Chondrocyte (in vitro differentiated cells): ENCODE results near the gene OAS2. TPM values are rescaled to one million over a fixed set of nuclear protein-coding genes. Genes with fewer than 3 reads are reported as not detected.

Experiments
- DNase-seq: peaks from one replicate; pipeline ENCODE4 v3.0.0; 2021; ENCODE audit warnings: mixed read lengths, low spot score
- H3K27ac Mint-ChIP-seq: one replicate; pipeline ENCODE4 v1.8.0; 2021; ENCODE audit warnings: mild to moderate bottlenecking, moderate library complexity, mixed read lengths; ENCODE audit not compliant: unreplicated experiment
- H3K27me3 Mint-ChIP-seq: 2 replicates; pipeline ENCODE4 v1.8.0; 2021; ENCODE audit warnings: low read depth, mixed read lengths
- H3K36me3 Mint-ChIP-seq: 2 replicates; pipeline ENCODE4 v1.8.0; 2021; ENCODE audit warnings: low read depth, mixed read lengths
- H3K4me1 Mint-ChIP-seq: 2 replicates; pipeline ENCODE4 v1.8.0; 2021; ENCODE audit warnings: low read depth, mild to moderate bottlenecking, mixed read lengths
- H3K4me3 Mint-ChIP-seq: one replicate; pipeline ENCODE4 v1.8.0; 2021; ENCODE audit warnings: mild to moderate bottlenecking, moderate library complexity, mixed read lengths; ENCODE audit not compliant: unreplicated experiment
- H3K9me3 Mint-ChIP-seq: 2 replicates; pipeline ENCODE4 v1.8.0; 2021; ENCODE audit warnings: low read depth, mixed read lengths
- total RNA-seq: library from RNA; stranded (reverse); gene quantifications from 3 replicates; pipeline ENCODE4 v1.2.1, GENCODE V29; 2021
- TF ChIP-seq, protein P1 (sequence below): fragments of 200-600 bp; sonication (generic); IDR thresholded peaks from 2 replicates; pipeline ENCODE4 v1.5.0; 2021; ENCODE audit warnings: antibody characterized with exemption, mild to moderate bottlenecking, moderate library complexity

The OAS2 gene
- total RNA-seq, 1 donor from 2014 or later: 0.07 TPM

DNA sequence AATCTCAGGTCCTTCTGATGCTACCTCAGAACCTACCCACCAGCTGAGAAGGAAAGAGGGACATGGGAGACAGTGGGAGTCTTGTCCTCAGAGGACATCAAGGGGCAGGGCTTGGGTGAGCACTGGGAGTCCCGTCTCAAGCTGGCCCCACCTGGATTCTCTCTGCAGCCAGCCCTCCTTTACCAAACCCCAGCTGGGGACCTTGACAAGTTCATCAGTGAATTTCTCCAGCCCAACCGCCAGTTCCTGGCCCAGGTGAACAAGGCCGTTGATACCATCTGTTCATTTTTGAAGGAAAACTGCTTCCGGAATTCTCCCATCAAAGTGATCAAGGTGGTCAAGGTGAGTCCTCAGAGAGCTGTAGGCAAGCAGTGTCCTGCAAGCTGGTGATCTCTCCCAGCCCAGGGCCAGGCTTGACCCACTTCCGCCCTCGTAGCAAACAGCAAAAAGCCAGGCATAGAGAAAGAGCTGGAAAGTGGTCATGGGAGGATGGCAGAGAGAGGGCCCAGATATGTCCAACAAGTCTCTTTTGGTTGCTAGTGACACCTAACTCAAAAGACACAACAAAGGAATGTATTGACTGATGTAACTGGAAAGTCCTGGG lies 14.2 kb upstream of the OAS2 start:
- no peak overlapping the region for H3K4me3 Mint-ChIP-seq
- DNase-seq: no peak
- no peaks in the 10 kb centered on the region for H3K27me3 Mint-ChIP-seq
- H3K36me3 Mint-ChIP-seq: no peaks in the 10 kb centered on the region
- H3K27ac Mint-ChIP-seq: no peak overlapping the region
- peaks cover 9% of the 10 kb centered on the region for H3K9me3 Mint-ChIP-seq
- TF ChIP-seq, protein P1, sequence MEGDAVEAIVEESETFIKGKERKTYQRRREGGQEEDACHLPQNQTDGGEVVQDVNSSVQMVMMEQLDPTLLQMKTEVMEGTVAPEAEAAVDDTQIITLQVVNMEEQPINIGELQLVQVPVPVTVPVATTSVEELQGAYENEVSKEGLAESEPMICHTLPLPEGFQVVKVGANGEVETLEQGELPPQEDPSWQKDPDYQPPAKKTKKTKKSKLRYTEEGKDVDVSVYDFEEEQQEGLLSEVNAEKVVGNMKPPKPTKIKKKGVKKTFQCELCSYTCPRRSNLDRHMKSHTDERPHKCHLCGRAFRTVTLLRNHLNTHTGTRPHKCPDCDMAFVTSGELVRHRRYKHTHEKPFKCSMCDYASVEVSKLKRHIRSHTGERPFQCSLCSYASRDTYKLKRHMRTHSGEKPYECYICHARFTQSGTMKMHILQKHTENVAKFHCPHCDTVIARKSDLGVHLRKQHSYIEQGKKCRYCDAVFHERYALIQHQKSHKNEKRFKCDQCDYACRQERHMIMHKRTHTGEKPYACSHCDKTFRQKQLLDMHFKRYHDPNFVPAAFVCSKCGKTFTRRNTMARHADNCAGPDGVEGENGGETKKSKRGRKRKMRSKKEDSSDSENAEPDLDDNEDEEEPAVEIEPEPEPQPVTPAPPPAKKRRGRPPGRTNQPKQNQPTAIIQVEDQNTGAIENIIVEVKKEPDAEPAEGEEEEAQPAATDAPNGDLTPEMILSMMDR: no peak
- no peaks in the 10 kb centered on the region for H3K4me1 Mint-ChIP-seq

DNA sequence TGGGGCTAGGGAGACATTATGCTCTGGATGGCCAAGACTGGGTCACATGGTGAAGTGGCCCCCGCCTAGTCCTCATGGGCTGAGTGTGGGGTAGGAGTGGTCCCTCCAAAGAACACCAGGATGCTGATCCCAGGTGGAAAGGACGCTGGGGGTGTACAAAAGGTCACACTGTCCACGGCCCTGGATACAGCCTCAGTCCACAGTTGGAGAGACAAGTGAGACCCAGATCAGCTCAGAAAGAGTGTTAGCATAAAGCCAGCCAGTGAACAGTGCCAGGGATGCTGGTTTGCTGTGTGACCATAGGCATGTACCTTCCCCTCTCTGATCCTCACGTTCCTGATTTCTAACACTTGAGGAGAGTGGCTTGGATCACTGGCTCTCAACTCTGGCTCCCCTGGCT lies 13.4 kb upstream of the OAS2 start:
- no peak overlapping the region for H3K27ac Mint-ChIP-seq
- H3K4me1 Mint-ChIP-seq: no peaks in the 10 kb centered on the region
- no peak overlapping the region for H3K4me3 Mint-ChIP-seq
- H3K9me3 Mint-ChIP-seq: peaks cover 1% of the 10 kb centered on the region
- H3K36me3 Mint-ChIP-seq: no peaks in the 10 kb centered on the region
- H3K27me3 Mint-ChIP-seq: no peaks in the 10 kb centered on the region
- no peak for DNase-seq
- TF ChIP-seq, protein P1: no peak

DNA sequence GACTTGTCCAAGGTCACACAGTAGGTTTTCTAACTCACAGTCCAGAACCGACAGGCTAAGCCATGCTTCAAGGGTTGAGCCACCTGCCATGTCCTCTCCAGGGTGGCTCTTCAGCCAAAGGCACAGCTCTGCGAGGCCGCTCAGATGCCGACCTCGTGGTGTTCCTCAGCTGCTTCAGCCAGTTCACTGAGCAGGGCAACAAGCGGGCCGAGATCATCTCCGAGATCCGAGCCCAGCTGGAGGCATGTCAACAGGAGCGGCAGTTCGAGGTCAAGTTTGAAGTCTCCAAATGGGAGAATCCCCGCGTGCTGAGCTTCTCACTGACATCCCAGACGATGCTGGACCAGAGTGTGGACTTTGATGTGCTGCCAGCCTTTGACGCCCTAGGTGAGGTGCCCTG lies 12.7 kb upstream of the OAS2 start:
- Mint-ChIP-seq H3K36me3 (no peaks in the 10 kb centered on the region), H3K27ac (no peak overlapping the region), H3K9me3 (no peaks in the 10 kb centered on the region), H3K27me3 (no peaks in the 10 kb centered on the region), H3K4me3 (no peak overlapping the region), H3K4me1 (no peaks in the 10 kb centered on the region)
- TF ChIP-seq, protein P1: no peak
- DNase-seq: no peak

DNA sequence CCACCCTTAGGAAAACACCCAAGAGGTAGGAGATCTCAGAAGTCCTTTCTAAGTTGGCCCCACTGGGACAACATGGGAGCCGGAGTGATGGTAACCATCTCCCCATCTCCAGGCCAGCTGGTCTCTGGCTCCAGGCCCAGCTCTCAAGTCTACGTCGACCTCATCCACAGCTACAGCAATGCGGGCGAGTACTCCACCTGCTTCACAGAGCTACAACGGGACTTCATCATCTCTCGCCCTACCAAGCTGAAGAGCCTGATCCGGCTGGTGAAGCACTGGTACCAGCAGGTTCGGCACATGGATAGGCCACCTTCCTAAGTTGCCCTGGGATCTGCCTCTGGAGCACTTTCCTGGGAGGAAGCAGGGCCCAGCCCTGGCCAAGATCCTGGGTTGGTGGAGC lies 11.0 kb upstream of the OAS2 start:
- Mint-ChIP-seq H3K27ac (no peak overlapping the region), H3K27me3 (no peaks in the 10 kb centered on the region), H3K9me3 (no peaks in the 10 kb centered on the region), H3K4me3 (no peak overlapping the region), H3K36me3 (no peaks in the 10 kb centered on the region), H3K4me1 (no peaks in the 10 kb centered on the region)
- TF ChIP-seq, protein P1: no peak
- DNase-seq: no peak

DNA sequence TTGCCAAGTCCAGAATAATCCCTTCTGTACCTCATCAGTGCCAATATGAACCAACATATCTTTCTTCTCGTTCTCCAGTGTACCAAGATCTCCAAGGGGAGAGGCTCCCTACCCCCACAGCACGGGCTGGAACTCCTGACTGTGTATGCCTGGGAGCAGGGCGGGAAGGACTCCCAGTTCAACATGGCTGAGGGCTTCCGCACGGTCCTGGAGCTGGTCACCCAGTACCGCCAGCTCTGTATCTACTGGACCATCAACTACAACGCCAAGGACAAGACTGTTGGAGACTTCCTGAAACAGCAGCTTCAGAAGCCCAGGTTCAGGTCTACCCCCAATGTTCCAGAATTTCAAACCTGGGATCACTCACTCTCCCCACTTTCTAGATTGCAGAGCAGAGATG lies 10.5 kb upstream of the OAS2 start:
- DNase-seq: no peak
- Mint-ChIP-seq H3K9me3 (no peaks in the 10 kb centered on the region), H3K36me3 (no peaks in the 10 kb centered on the region), H3K4me1 (no peaks in the 10 kb centered on the region), H3K27me3 (no peaks in the 10 kb centered on the region), H3K27ac (no peak overlapping the region), H3K4me3 (no peak overlapping the region)
- TF ChIP-seq, protein P1: no peak
